Stimulated activated CD4-positive, alpha-beta T cell treated with anti-CD3 and anti-CD28 coated beads, Interleukin-15, amount 100 ng/mL, for 1 hour (primary cell): ENCODE results near the gene TMEM114.
A peak's percentile ranks its signal among the peaks of the same experiment; 100 is the strongest.
"Not testable (repeated sequence)": the region's sequence is repeated elsewhere in the genome, so short reads cannot be mapped to it uniquely, and the experiment has no call there.

Source experiments
- DNase-seq, 2 donors: peaks; one replicate each; pipeline ENCODE4 v3.0.0-alpha.2; 2020; ENCODE audit warnings: low read depth in 1 of 2, low spot score in 1 of 2

Gene TMEM114

DNA sequence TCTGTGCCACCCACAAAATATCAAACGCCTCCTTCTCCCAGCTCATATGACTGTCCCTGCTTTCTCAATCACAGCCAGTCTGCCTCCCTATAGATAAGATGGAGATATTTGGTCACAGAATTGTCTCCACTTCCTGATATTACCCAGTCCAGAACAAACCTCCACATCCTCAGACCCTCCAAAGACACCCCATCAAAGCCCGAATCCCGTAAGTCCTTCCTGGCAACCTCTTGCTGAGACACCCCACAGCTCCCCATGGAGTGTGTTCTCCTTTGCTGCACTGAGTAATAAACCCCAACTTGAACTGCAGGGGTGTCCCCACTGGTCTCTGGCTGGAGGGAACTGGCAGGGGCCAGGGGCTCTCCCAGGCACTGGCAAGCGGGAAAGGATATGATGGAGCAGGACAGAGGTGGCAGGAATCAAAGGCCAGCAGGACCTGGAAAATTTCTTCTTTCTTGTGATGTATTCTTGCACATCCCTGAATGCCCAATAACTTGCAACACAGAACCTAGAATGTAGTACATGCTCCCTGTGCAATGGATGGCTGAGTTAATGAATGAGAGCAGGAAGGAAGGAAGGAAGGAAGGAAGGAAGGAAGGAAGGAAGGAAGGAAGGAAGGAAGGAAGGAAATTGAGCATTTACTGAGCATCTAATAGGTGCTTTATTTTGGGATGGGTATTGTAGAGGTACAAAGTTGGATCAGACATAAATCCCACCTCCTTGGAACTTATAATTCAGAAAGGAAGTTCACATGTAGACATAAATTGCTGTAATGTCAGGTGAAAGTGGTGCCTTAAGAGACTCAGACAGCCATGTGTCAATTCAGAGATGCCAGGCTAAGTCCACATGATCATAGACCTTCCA lies 13.9 kb downstream of the TMEM114 start:
- DNase-seq, result no peak

DNA sequence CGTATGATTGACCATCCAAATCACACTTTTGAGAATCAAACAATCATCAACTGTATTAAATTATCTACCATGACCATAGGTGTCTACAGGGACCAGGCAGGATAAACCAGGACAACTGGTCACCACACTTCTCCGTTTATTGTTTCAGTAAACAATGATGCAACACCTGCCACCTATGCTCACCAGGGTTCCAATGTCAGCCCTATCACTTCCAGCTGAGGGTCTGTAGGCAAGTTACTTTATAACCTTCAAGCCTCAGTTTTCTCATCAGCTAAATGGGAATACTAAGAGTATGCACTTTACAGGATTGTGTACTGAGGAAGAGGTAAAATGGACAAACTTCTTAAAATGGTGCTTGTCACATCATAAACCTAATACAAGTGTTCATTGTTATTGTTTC lies 14.9 kb downstream of the TMEM114 start:
- no peak for DNase-seq

- DNase-seq, result no peak
These were observed 17.2 kb downstream of the TMEM114 start for GRCh38 chr16:8572919-8573724.

DNA sequence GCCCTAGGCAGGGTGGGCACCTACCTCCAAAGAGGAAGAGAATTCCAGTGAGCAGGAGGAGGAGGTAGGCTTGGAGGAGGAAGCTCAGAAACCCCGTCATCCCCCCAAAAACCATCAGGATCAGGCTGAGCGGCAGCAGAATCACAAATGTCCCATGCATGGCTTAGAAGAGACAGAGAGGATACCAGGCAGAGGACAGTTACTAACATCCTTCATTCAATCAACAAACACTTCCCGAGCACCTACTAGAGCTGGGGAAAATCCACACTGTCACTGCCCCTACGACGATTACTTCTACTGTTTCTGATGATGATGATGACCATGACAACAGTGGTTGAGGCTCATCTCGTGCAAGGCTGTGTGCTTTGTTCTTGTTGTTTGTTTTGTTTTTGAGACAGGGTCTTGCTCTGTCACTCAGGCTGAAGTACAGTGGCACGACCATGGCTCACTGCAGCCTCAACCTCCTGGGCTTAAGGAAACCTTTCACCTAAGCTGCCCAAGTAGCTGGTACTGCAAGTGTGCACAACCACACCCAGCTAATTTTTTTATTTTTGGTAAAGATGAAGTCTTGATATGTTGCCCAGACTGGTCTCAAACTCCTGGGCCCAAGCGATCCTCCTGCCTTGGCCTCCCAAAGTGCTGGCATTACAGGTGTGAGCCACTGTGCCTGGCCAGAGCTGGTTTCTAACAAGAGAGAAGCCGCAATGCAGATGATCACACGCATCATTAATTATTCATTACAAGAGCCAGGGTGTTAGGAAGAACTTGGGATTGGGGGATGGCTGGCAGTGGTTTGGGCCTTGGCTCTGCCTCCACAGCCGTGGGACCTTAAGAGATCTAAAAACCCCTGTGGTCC lies 18.0 kb downstream of the TMEM114 start:
- no peak for DNase-seq

DNA sequence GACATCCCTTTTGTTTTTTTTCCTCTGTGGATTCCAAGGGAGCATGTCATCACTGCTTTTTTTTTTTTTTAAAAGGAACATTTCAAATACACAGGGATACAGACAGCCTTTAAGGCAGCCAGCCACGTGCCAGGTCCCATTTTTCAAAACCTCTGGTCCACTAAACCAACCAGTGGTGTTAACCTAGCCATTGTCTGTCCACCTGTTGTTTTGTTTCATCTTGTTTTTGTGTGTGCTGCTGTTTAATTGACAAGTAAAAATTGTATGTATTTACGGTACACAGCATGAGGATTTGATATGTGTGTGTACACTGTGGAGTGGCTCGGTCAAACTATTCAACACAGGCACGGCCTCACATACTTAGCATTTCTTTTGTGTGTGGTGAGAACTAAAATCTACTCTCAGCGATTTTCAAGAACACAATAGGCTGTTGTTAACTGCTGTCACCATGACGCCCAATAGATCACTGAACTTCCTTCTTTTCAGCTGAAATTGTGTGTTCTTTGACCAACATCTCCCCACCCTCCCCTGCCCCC lies 19.2 kb downstream of the TMEM114 start:
- DNase-seq, result no peak

GRCh38 chr16:8570393-8570792 lies 19.9 kb downstream of the TMEM114 start:
- DNase-seq, result not testable (repeated sequence)

DNA sequence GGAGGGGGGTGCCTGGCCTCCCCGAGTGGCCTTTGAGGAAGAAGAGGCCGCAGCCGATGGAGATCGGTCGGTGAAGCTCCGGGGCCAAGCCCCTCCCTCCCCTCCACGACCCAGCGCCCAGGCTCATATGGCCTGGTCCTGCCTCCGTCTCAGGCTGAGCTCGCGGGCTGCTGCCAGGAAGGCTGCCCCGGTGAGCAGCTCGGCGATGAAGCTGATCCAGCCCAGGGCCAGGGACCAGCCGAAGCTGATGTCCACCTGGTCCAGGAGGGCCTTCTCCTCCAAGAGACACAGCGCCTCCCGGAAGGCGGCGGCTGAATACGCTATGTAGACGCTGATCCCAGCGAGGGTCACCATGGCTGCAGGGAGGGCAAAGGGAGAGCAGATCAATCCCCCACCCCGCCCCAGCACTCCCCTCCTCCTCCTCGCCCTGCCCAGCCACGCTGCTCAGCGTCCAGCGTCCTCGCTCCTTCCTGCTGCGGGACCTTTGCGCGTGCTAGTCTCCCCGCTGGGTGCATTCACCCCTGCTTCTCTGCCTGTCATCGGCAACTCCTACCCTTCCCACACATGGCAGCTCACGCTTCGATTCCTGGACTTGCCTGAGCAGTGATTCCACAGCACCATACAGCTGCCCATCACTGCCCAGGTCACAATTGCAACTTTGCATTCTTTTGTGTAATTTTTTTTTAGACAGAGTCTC lies 20.5 kb downstream of the TMEM114 start:
- DNase-seq, result no peak

- no peak for DNase-seq
These were observed 22.1 kb downstream of the TMEM114 start for GRCh38 chr16:8568231-8568617.

- peak; percentile 42 to 49 for DNase-seq
These were observed 22.7 kb downstream of the TMEM114 start for GRCh38 chr16:8567355-8568230.

GRCh38 chr16:8565498-8565897 lies 24.8 kb downstream of the TMEM114 start:
- DNase-seq, result no peak

- no peak for DNase-seq
These were observed 25.4 kb downstream of the TMEM114 start for GRCh38 chr16:8564934-8565345.

- not testable (repeated sequence) for DNase-seq
These were observed 26.3 kb downstream of the TMEM114 start for GRCh38 chr16:8563944-8564540.

DNA sequence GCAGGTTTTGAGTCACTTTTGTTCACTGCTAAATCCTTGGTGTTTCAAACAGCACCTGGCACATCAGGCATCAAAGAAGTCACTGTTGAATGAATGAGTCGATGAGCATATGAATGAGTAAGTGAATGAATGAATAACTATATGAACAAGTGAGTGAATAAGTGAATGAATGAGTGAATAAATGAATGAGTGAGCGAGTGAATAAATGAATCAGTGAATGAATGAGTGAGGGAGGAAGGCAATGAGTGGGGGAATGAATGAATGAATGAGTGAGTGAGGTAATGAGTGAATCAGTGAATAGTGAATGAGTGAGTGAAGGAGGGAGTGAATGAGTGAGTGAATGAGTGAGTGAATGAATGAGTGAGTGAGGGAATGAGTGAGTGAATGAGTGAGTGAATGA lies 28.8 kb downstream of the TMEM114 start:
- no peak for DNase-seq

GRCh38 chr16:8555400-8555799 lies 34.9 kb downstream of the TMEM114 start:
- no peak for DNase-seq

GRCh38 chr16:8554881-8555280 lies 35.4 kb downstream of the TMEM114 start:
- no peak for DNase-seq

- DNase-seq, result no peak
These were observed 36.3 kb downstream of the TMEM114 start for GRCh38 chr16:8554022-8554421.

- no peak for DNase-seq
These were observed 37.7 kb downstream of the TMEM114 start for GRCh38 chr16:8552487-8553221.
